Thoracic aorta (tissue), 2 donors: Measurements from ENCODE around the gene MAST2. TPM values are rescaled to one million over a fixed set of nuclear protein-coding genes. Genes with fewer than 3 reads are reported as not detected.

ENCODE experiments used
- ATAC-seq: fragments of 150-250 bp; one replicate; pipeline ENCODE4 v1.8.0; 2017; ENCODE audit warnings: low read depth; ENCODE audit not compliant: insufficient number of reproducible peaks, low FRiP score
- DNase-seq: peaks from one replicate; pipeline ENCODE4 v3.0.0-alpha.2; 2020; ENCODE audit warnings: low spot score
- H3K27ac ChIP-seq, 2 donors: fragments of 200-600 bp; sonication (generic); 1 replicate in 1 of 2; 2 replicates in 1 of 2; pipeline ENCODE4 v1.5.1; 2016; ENCODE audit warnings: mild to moderate bottlenecking in 2 of 2, moderate library complexity in 2 of 2
- H3K27me3 ChIP-seq: fragments of 200-600 bp; sonication (generic); replicated peaks from 2 replicates; pipeline ENCODE4 v1.6.0; 2016; ENCODE audit warnings: mild to moderate bottlenecking; ENCODE audit not compliant: insufficient read depth
- H3K36me3 ChIP-seq: fragments of 200-600 bp; sonication (generic); one replicate; pipeline ENCODE4 v1.5.1; 2016
- H3K4me1 ChIP-seq, 2 donors: fragments of 200-600 bp; sonication (generic); 1 replicate in 1 of 2; 2 replicates in 1 of 2; pipeline versions ENCODE4 v1.5.1 to v1.6.0; 2016; ENCODE audit warnings: low read depth in 2 of 2, mild to moderate bottlenecking in 1 of 2; ENCODE audit not compliant: control insufficient read depth in 1 of 2
- H3K4me3 ChIP-seq: fragments of 200-600 bp; sonication (generic); 2 replicates; pipeline ENCODE4 v1.5.1; 2016; ENCODE audit warnings: mild to moderate bottlenecking
- H3K9me3 ChIP-seq: fragments of 200-600 bp; sonication (generic); 2 replicates; pipeline ENCODE4 v1.5.1; 2016
- total RNA-seq, 2 donors: library from RNA; depleted of rRNA; stranded (reverse); fragments of >200 nt; gene quantifications; one replicate each; pipeline versions ENCODE4 v1.1.0 to v1.2.3, GENCODE V29; 2016
- TF ChIP-seq, protein P1 (sequence below): fragments of 200-600 bp; sonication (generic); IDR thresholded peaks from one replicate; pipeline ENCODE4 v1.5.1; 2019; ENCODE audit warnings: antibody characterized with exemption

The MAST2 gene
- total RNA-seq, 2 donors from 2014 or later = 33.6 to 61.2 TPM

DNA sequence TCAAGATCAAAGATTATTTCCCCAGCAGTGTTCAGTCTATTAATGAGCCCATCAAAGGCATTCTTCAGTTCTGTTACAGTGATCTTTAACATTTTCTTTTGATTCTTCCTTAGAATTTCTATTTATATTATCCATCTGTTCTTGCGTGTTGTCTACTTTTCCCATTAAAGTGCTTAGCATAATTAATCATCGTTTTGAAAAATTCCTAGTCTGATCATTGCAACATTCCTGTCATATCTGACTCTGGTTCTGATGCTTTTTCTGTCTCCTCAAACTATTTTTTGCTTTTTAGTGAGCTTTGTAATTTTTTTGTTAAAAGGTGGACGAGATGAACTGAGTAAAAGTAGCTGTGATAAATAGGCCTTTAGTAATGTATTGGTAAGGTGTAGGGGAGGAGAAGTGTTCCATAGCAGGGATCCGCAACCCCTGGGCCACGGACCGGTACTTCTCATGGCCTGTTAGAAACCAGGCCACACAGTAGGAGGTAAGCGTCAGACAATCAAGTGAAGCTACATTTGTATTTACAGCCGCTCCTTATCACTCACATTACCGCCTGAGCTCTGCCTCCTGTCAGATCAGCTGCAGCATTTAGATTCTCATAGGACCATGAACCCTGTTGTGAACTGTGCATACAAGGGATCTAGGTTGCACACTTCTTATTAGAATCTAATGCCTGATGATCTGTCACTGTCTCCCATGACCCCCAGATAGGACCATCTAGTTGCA lies 165.7 kb downstream of the MAST2 start:
- Histone ChIP-seq H3K27me3 (no peaks in the 10 kb centered on the region), H3K4me1 (no peaks in the 10 kb centered on the region), H3K36me3 (peaks cover 3% of the 10 kb centered on the region), H3K9me3 (no peaks in the 10 kb centered on the region), H3K4me3 (no peak overlapping the region), H3K27ac (no peak overlapping the region)
- TF ChIP-seq, protein P1, sequence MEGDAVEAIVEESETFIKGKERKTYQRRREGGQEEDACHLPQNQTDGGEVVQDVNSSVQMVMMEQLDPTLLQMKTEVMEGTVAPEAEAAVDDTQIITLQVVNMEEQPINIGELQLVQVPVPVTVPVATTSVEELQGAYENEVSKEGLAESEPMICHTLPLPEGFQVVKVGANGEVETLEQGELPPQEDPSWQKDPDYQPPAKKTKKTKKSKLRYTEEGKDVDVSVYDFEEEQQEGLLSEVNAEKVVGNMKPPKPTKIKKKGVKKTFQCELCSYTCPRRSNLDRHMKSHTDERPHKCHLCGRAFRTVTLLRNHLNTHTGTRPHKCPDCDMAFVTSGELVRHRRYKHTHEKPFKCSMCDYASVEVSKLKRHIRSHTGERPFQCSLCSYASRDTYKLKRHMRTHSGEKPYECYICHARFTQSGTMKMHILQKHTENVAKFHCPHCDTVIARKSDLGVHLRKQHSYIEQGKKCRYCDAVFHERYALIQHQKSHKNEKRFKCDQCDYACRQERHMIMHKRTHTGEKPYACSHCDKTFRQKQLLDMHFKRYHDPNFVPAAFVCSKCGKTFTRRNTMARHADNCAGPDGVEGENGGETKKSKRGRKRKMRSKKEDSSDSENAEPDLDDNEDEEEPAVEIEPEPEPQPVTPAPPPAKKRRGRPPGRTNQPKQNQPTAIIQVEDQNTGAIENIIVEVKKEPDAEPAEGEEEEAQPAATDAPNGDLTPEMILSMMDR = no peak
- DNase-seq = no peak
- ATAC-seq = no peak

- TF ChIP-seq, protein P1 = no peak
- no peaks in the 10 kb centered on the region for H3K27me3 ChIP-seq
- H3K36me3 ChIP-seq = peaks cover 3% of the 10 kb centered on the region
- ATAC-seq (no peak), DNase-seq (no peak)
- H3K9me3 ChIP-seq = no peaks in the 10 kb centered on the region
- no peaks in the 10 kb centered on the region for H3K4me1 ChIP-seq
- H3K4me3 ChIP-seq = no peak overlapping the region
- H3K27ac ChIP-seq = no peak overlapping the region
Observed at GRCh38 chr1:45969866-45970265, 166.5 kb downstream of the MAST2 start.

- TF ChIP-seq, protein P1 = no peak
- Histone ChIP-seq H3K27me3 (no peaks in the 10 kb centered on the region), H3K36me3 (peaks cover 3% of the 10 kb centered on the region), H3K27ac (no peak overlapping the region), H3K9me3 (no peaks in the 10 kb centered on the region), H3K4me1 (no peaks in the 10 kb centered on the region), H3K4me3 (no peak overlapping the region)
- ATAC-seq (no peak), DNase-seq (no peak)
Observed at GRCh38 chr1:45971335-45971734, 167.9 kb downstream of the MAST2 start.

GRCh38 chr1:45971922-45972531 lies 168.6 kb downstream of the MAST2 start:
- peaks cover 3% of the 10 kb centered on the region for H3K36me3 ChIP-seq
- H3K27ac ChIP-seq = no peak overlapping the region
- H3K4me1 ChIP-seq = no peaks in the 10 kb centered on the region
- DNase-seq (no peak), ATAC-seq (no peak)
- no peak overlapping the region for H3K4me3 ChIP-seq
- H3K27me3 ChIP-seq = no peaks in the 10 kb centered on the region
- TF ChIP-seq, protein P1 = no peak
- no peaks in the 10 kb centered on the region for H3K9me3 ChIP-seq

DNA sequence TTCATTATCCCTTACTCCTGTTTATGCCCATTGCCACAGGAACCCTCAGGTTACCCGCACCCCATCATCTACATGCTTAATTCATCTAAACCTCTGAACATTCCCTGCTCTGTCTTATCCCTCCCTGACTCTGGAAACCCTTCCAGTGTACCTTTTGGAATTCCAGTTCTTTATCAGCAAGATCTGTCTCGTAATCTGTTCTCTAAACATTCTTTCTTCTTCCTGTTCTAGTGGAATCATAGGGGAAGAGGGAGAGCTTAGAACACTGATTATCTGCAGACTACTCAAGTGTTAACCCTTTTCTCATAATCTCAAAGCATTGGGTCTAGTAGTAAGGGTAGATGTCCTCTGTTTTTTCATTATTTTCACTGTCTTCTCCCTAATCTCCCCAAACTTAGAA lies 169.2 kb downstream of the MAST2 start:
- H3K4me3 ChIP-seq = no peak overlapping the region
- H3K4me1 ChIP-seq = no peaks in the 10 kb centered on the region
- DNase-seq (no peak), ATAC-seq (no peak)
- no peaks in the 10 kb centered on the region for H3K9me3 ChIP-seq
- H3K36me3 ChIP-seq = peaks cover 3% of the 10 kb centered on the region
- H3K27me3 ChIP-seq = no peaks in the 10 kb centered on the region
- H3K27ac ChIP-seq = no peak overlapping the region
- TF ChIP-seq, protein P1 = no peak
